ENCODE data around the gene CDK6.

The CDK6 gene

GRCh38 chr7:92645114-92646061, 191.0 kb downstream of the CDK6 start:
- peak in 1 of 2 experiments; percentile 38 for DNase-seq (ENCODE audit: low read depth in 2 of 2)

- no peak for DNase-seq (ENCODE audit: low read depth in 2 of 2)
These were observed 191.8 kb downstream of the CDK6 start for GRCh38 chr7:92644406-92645113.

- no peak for DNase-seq (ENCODE audit: low read depth in 2 of 2)
These were observed 192.6 kb downstream of the CDK6 start for GRCh38 chr7:92643821-92644220.

- peak; percentile 23 to 67 for DNase-seq (ENCODE audit: low read depth in 2 of 2)
These were observed 194.4 kb downstream of the CDK6 start for GRCh38 chr7:92641921-92642511.

GRCh38 chr7:92639966-92640365, 196.4 kb downstream of the CDK6 start:
- DNase-seq (ENCODE audit: low read depth in 2 of 2): no peak

- no peak for DNase-seq (ENCODE audit: low read depth in 2 of 2)
These were observed 197.0 kb downstream of the CDK6 start for GRCh38 chr7:92639213-92639896.

GRCh38 chr7:92636018-92636560, 200.3 kb downstream of the CDK6 start:
- no peak for DNase-seq (ENCODE audit: low read depth in 2 of 2)

- no peak for DNase-seq (ENCODE audit: low read depth in 2 of 2)
These were observed 200.8 kb downstream of the CDK6 start for GRCh38 chr7:92635538-92635937.

GRCh38 chr7:92634924-92635519, 201.4 kb downstream of the CDK6 start:
- no peak for DNase-seq (ENCODE audit: low read depth in 2 of 2)

GRCh38 chr7:92634205-92634604, 202.2 kb downstream of the CDK6 start:
- no peak for DNase-seq (ENCODE audit: low read depth in 2 of 2)

GRCh38 chr7:92633211-92633906, 203.0 kb downstream of the CDK6 start:
- DNase-seq (ENCODE audit: low read depth in 2 of 2): no peak

GRCh38 chr7:92632791-92633190, 203.6 kb downstream of the CDK6 start:
- DNase-seq (ENCODE audit: low read depth in 2 of 2): no peak

GRCh38 chr7:92631850-92632487, 204.4 kb downstream of the CDK6 start:
- no peak for DNase-seq (ENCODE audit: low read depth in 2 of 2)

- DNase-seq (ENCODE audit: low read depth in 2 of 2): peak; percentile 35 to 49
These were observed 205.1 kb downstream of the CDK6 start for GRCh38 chr7:92631067-92631849.

- DNase-seq (ENCODE audit: low read depth in 2 of 2): no peak
These were observed 206.6 kb downstream of the CDK6 start for GRCh38 chr7:92629779-92630178.

- DNase-seq (ENCODE audit: low read depth in 2 of 2): no peak
These were observed 208.4 kb downstream of the CDK6 start for GRCh38 chr7:92627956-92628355.

GRCh38 chr7:92626281-92626809, 210.0 kb downstream of the CDK6 start:
- no peak for DNase-seq (ENCODE audit: low read depth in 2 of 2)

GRCh38 chr7:92625617-92626016, 210.8 kb downstream of the CDK6 start:
- DNase-seq (ENCODE audit: low read depth in 2 of 2): no peak
